WERI-Rb-1 (cell line): Measurements from ENCODE around the gene CADM1.

Source experiments
- DNase-seq: peaks from one replicate; pipeline ENCODE4 v3.0.0-alpha.2; 2020
- H3K27ac ChIP-seq: fragments of 250-450 bp; sonication (Bioruptor Pico); 2 replicates; pipeline ENCODE4 v1.5.1; 2020; ENCODE audit warnings: mild to moderate bottlenecking, moderate library complexity
- H3K27me3 ChIP-seq: fragments of 250-450 bp; sonication (Bioruptor Pico); 2 replicates; pipeline ENCODE4 v1.5.1; 2021; ENCODE audit warnings: mild to moderate bottlenecking, low read depth, moderate library complexity; ENCODE audit not compliant: insufficient read depth, severe bottlenecking
- H3K36me3 ChIP-seq: fragments of 250-450 bp; sonication (Bioruptor Pico); 2 replicates; pipeline ENCODE4 v1.5.1; 2020; ENCODE audit warnings: mild to moderate bottlenecking, moderate library complexity
- H3K4me3 ChIP-seq: 2 replicates; pipeline ENCODE4 v1.5.1; 2011; ENCODE audit warnings: low read depth, mild to moderate bottlenecking, control low read depth, low read length
- H3K9me3 ChIP-seq: fragments of 250-450 bp; sonication (Bioruptor Pico); 2 replicates; pipeline ENCODE4 v1.5.1; 2021; ENCODE audit warnings: mild to moderate bottlenecking, moderate library complexity; ENCODE audit not compliant: severe bottlenecking
- TF ChIP-seq, protein P1 (sequence below): IDR thresholded peaks from 2 replicates; pipeline ENCODE4 v1.5.1; 2011; ENCODE audit warnings: low read depth, mild to moderate bottlenecking, control low read depth, inconsistent platforms, low read length

CADM1 gene

DNA sequence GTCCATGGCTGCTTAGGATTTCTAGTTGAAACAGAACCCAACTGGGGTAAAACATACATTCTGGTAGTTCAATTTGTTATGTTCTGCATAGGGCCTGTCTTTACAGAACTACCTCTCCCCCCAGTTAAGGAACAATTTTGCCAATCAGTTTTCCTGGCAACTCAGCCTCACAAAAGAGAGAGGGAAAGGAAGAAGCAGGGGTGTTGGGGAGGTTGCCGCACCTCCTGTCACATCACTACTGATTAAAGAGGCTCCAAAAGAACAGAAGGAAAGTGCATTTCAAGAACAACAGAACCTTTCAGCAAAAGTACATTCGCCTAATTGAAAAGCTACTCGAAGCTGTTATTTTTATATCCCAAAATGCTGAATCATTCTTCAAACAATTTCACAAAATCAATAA, 217.6 kb downstream of the CADM1 start:
- TF ChIP-seq, protein P1, sequence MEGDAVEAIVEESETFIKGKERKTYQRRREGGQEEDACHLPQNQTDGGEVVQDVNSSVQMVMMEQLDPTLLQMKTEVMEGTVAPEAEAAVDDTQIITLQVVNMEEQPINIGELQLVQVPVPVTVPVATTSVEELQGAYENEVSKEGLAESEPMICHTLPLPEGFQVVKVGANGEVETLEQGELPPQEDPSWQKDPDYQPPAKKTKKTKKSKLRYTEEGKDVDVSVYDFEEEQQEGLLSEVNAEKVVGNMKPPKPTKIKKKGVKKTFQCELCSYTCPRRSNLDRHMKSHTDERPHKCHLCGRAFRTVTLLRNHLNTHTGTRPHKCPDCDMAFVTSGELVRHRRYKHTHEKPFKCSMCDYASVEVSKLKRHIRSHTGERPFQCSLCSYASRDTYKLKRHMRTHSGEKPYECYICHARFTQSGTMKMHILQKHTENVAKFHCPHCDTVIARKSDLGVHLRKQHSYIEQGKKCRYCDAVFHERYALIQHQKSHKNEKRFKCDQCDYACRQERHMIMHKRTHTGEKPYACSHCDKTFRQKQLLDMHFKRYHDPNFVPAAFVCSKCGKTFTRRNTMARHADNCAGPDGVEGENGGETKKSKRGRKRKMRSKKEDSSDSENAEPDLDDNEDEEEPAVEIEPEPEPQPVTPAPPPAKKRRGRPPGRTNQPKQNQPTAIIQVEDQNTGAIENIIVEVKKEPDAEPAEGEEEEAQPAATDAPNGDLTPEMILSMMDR: no peak
- Histone ChIP-seq H3K36me3 (no peaks in the 10 kb centered on the region; the same call in 1 of the 2 replicates), H3K27ac (no peak overlapping the region), H3K9me3 (no peaks in the 10 kb centered on the region), H3K4me3 (no peak overlapping the region), H3K27me3 (no peaks in the 10 kb centered on the region)
- DNase-seq: no peak

DNA sequence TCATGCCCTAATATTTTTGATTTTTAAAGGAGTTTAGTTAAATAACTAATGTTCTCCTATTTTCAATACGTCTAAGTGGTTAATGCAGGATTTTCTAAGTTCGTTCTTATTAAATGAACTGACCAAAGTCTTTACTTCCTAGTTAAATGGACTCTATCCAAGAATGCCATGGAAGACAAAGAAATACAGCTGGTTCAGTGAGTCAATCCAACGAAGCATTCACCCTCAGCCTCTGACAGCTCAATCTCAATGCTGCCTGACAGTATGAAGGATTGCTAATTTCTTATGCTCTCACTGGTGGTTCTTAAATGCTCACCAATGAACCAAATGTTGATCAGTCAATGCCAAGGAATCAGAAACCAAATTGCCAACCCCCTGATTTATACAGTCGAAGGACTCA, 219.4 kb downstream of the CADM1 start:
- H3K36me3 ChIP-seq: no peaks in the 10 kb centered on the region; the same call in 1 of the 2 replicates
- DNase-seq: no peak
- TF ChIP-seq, protein P1: no peak
- no peaks in the 10 kb centered on the region for H3K27me3 ChIP-seq
- H3K4me3 ChIP-seq: no peak overlapping the region
- no peaks in the 10 kb centered on the region for H3K9me3 ChIP-seq
- H3K27ac ChIP-seq: no peak overlapping the region

GRCh38 chr11:115282923-115283322, 221.3 kb downstream of the CADM1 start:
- Histone ChIP-seq H3K27me3 (no peaks in the 10 kb centered on the region), H3K27ac (no peak overlapping the region), H3K36me3 (no peaks in the 10 kb centered on the region; the same call in 1 of the 2 replicates), H3K4me3 (no peak overlapping the region), H3K9me3 (no peaks in the 10 kb centered on the region)
- TF ChIP-seq, protein P1: no peak
- DNase-seq: no peak

- DNase-seq: no peak
- Histone ChIP-seq H3K36me3 (no peaks in the 10 kb centered on the region), H3K27ac (no peak overlapping the region), H3K9me3 (no peaks in the 10 kb centered on the region), H3K4me3 (no peak overlapping the region), H3K27me3 (no peaks in the 10 kb centered on the region)
- TF ChIP-seq, protein P1: no peak
Measured at GRCh38 chr11:115280775-115281174, 223.4 kb downstream of the CADM1 start.

DNA sequence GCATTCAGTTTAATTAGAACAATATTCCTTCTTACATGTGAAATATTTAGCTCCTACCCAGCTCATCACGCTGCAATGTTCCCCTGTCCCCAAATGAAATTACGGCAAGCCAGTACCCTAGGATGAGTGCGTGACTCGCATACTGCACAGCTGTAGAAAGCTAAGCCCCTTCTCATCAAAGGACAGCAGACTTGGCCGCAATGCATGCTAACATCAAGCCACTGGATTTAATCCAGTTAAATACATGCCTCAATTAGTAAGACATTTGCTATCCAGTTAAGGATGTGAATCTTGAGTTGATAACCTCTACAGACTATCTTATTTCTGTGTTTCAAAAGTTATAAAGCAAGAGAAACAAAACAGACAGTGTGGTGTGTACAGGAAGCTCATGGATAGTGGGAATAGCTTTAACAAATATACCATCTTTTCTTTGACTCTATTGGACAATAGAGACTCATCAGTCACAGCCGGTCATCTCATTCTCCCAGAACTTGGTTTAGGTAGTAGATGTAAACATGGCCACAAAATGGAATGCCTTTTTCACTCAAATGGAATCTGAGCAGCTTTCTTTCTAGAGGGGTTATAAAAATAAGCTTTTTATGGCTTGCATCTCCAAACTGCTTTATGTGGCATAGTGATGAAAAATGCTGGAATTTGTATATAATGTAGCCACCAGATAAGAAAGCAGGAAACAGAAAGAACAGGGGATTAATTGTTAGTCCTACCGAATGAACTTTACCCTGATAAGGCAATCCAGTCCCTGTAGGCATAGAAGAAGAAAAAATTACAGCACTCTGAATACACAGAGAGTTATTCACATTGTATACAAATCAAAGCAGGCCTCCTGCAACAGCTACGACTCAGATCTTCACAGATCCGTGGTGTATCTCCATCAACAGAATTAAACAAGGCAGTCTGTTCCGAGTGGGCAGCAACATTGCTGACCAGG, 224.1 kb downstream of the CADM1 start:
- DNase-seq: peak; percentile 42
- H3K4me3 ChIP-seq: no peak overlapping the region
- H3K9me3 ChIP-seq: no peaks in the 10 kb centered on the region
- H3K36me3 ChIP-seq: no peaks in the 10 kb centered on the region
- TF ChIP-seq, protein P1: no peak
- H3K27me3 ChIP-seq: no peaks in the 10 kb centered on the region
- no peak overlapping the region for H3K27ac ChIP-seq

DNA sequence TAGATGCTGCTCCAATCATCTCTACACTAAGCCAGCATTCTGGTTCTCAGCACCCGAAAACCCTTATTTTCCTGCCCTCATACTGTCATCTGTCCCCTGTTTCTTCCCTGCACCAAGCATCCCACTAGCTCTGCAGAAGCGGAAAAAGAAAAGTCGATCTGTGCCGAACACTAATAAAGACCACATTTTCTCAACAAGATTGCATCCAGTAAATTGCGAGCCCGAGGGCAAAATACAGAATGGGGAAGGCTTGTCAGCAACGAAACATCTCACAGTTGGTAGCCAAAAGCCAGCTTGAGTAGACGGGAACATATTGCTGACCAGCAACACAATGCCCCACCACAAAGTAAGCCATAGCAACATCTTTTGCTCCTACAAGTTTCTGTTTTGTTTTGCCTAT, 227.4 kb downstream of the CADM1 start:
- H3K27me3 ChIP-seq: no peaks in the 10 kb centered on the region
- no peak for DNase-seq
- H3K27ac ChIP-seq: no peak overlapping the region
- H3K36me3 ChIP-seq: no peaks in the 10 kb centered on the region
- H3K9me3 ChIP-seq: no peaks in the 10 kb centered on the region
- TF ChIP-seq, protein P1: no peak
- no peak overlapping the region for H3K4me3 ChIP-seq
